ENCODE measurements around the gene PRRC2B. TPM values are rescaled to one million over a fixed set of nuclear protein-coding genes. Genes with fewer than 3 reads are reported as not detected.

PRRC2B gene
- total and polyA plus RNA-seq, 2 of the 8 experiments (the other 6 are each of a cell fraction or from before 2014, with no cell fraction given), result 37.3 to 249 TPM

GRCh38 chr9:131546336-131547084, 152.6 kb downstream of the PRRC2B start:
- Histone ChIP-seq H3K23ac (ENCODE audit: insufficient read length) (no peak overlapping the region), H2BK12ac (ENCODE audit: low read depth, low read length) (no peak overlapping the region), H2BK15ac (ENCODE audit: low read length) (no peak overlapping the region), H4K20me1 (replicated peaks in 1 of 2; ENCODE audit: control insufficient read depth in 1 of 2, insufficient read depth in 2 of 2, low read length in 2 of 2) (no peaks in the 10 kb centered on the region), H3K23me2 (ENCODE audit: low read depth, low read length) (peaks cover 3% of the 10 kb centered on the region; the same call in 1 of the 2 replicates), H3K56ac (replicated peaks; ENCODE audit: insufficient read length, low read depth, low read length) (no peak overlapping the region), H4K5ac (ENCODE audit: insufficient read length, low read depth, low read length) (no peak overlapping the region), H3K9ac (replicated peaks in 1 of 4; ENCODE audit: extremely low read depth in 1 of 4, low read depth in 3 of 4, low read length in 3 of 4) (no peak overlapping the region), H3K4me3 (ENCODE audit: extremely low read depth in 1 of 4, insufficient read depth in 2 of 4, low read depth in 3 of 4, low read length in 4 of 4) (peak overlapping the region; percentile 36 to 68 (median 44)), H3K27ac (ENCODE audit: low read depth, low read length) (no peak overlapping the region), H3K4ac (replicated peaks; ENCODE audit: insufficient read length, low read depth, low read length) (no peak overlapping the region), H2BK5ac (ENCODE audit: low read depth, low read length) (no peak overlapping the region), H2AFZ (ENCODE audit: low read length) (no peak overlapping the region; the same call in 1 of the 2 replicates), H2BK20ac (ENCODE audit: low read length) (no peak overlapping the region), H4K91ac (replicated peaks; ENCODE audit: insufficient read length, low read length) (no peak overlapping the region), H3K79me1 (ENCODE audit: low read depth, low read length) (no peaks in the 10 kb centered on the region), H3K36me3 (ENCODE audit: control insufficient read depth in 2 of 4, insufficient read depth in 4 of 4, low read length in 3 of 4) (no peaks in the 10 kb centered on the region), H3K4me1 (replicated peaks in 1 of 4; ENCODE audit: control insufficient read depth in 3 of 4, insufficient read depth in 4 of 4, low read length in 3 of 4) (peaks cover 0 to 4% (median 3%) of the 10 kb centered on the region in 4 experiments; a peak in 3 of 7 replicates), H3K27me3 (replicated peaks in 1 of 4; ENCODE audit: control insufficient read depth in 3 of 4, extremely low read depth in 1 of 4, insufficient read depth in 3 of 4, low read length in 3 of 4) (peaks cover 17 to 42% (median 33%) of the 10 kb centered on the region in 4 experiments), H3K18ac (ENCODE audit: extremely low read depth, low read length) (no peak overlapping the region; the same call in 1 of the 2 replicates), H3K79me2 (ENCODE audit: control insufficient read depth in 1 of 2, insufficient read depth in 2 of 2, low read length in 2 of 2) (no peaks in the 10 kb centered on the region), H3K9me3 (ENCODE audit: insufficient read depth in 2 of 2, low read depth in 1 of 2, low read length in 1 of 2) (peaks cover 16 to 25% of the 10 kb centered on the region in 2 experiments), H3K4me2 (ENCODE audit: insufficient read depth in 1 of 2, low read depth in 2 of 2, low read length in 2 of 2) (peak overlapping the region; percentile 77 to 98), H2AK5ac (ENCODE audit: low read depth, low read length) (no peak overlapping the region), H2BK120ac (replicated peaks; ENCODE audit: low read depth, low read length) (no peak overlapping the region), H3K14ac (ENCODE audit: insufficient read length) (no peak overlapping the region), H4K8ac (ENCODE audit: extremely low read depth, insufficient read depth, low read length) (0 out of 2 replicates have a peak overlapping the region, but pooled peaks have one; percentile 51)
- 12% methylated on average over 37 of the region's 49 CpGs; no CpG with 5 or more reads in 1 of the 2 experiments for WGBS, 2 experiments (ENCODE audit: extremely low coverage in 1 of 2, insufficient coverage in 1 of 2, insufficient read length in 1 of 2, insufficient replicate concordance in 2 of 2, low coverage in 1 of 2, low lambda C conversion rate in 2 of 2, missing lambda C conversion rate in 1 of 2)
- DNase-seq (ENCODE audit: low read depth in 1 of 2, low spot score in 2 of 2) (peak in 1 of 2 experiments; percentile 70), FAIRE-seq (no peak)
- POLR2A ChIA-PET (ENCODE audit: partially characterized antibody), result interaction anchor here (0.5 to 1.8 kb wide), 8 partner anchors 9 to 213 kb away, joined by 3 to 4 read pairs (median 3); partner anchors contain the start of genes POMT1 and UCK1
- CTCF ChIA-PET (ENCODE audit: partially characterized antibody), result interaction anchor here (0.8 to 2.2 kb wide), 5 partner anchors 10 to 210 kb away, joined by 3 to 10 read pairs (median 3); no protein-coding TSS in a partner anchor
- no peak for TF ChIP-seq PHF8 (conservative IDR thresholded peaks at IDR 0.05; ENCODE audit: low read depth, low read length)
- TF ChIP-seq SIN3A (conservative IDR thresholded peaks at IDR 0.05 in 1 of 2, IDR thresholded peaks at IDR 0.05 in 1 of 2; ENCODE audit: low read depth in 1 of 2, low read length in 2 of 2), result no peak
- no peak for TF ChIP-seq FOSL1 (IDR thresholded peaks at IDR 0.05; ENCODE audit: insufficient read depth, low read depth, low read length)
- peak; percentile 5 for TF ChIP-seq KDM4A (IDR thresholded peaks at IDR 0.05; ENCODE audit: low read depth, low read length, severe bottlenecking)
- peak in 1 of 3 experiments; percentile 22; a peak in 2 of 4 replicates for TF ChIP-seq CTCF (IDR thresholded peaks at IDR 0.05; ENCODE audit: control extremely low read depth in 1 of 3, insufficient read depth in 1 of 3, low read depth in 1 of 3, low read length in 3 of 3)
- no peak for TF ChIP-seq TBP (IDR thresholded peaks at IDR 0.05; ENCODE audit: low read depth, low read length)
- TF ChIP-seq SUZ12 (IDR thresholded peaks at IDR 0.05; ENCODE audit: low read length), result no peak

Measured in H1 (cell line).